ENCODE measurements around the gene THRA. TPM values are rescaled to one million over a fixed set of nuclear protein-coding genes. Genes with fewer than 3 reads are reported as not detected.
A peak's percentile ranks its signal among the peaks of the same experiment; 100 is the strongest.

Gene THRA
- total and polyA plus RNA-seq, 3 donors from 2014 or later, result 41.2 to 51.7 (median 44.9) TPM

DNA sequence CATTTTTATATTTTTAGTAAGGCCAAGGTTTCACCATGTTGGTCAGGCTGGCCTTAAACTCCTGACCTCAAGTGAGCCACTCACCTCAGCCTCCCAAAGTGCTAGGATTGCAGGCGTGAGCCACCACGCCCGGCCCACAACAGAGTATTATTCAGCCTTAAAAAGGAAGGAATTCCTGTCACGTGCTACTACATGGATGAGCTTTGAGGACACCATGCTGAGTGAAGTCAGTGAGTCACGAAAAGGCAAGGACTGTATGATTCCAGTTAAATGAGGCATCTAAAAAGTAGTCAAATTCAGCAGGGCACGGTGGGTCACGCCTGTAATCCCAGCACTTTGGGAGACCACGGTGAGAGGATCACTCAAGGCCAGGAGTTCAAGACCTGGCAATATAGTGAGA is 37.9 kb upstream of the THRA start:
- TF ChIP-seq POLR2A (IDR thresholded peaks at IDR 0.05) (no peak), CTCF (IDR thresholded peaks at IDR 0.05) (no peak)
- Histone ChIP-seq H3K36me3 (ENCODE audit: low read depth, missing control alignments) (no peaks in the 10 kb centered on the region), H3K9me3 (no peaks in the 10 kb centered on the region), H3K27me3 (no peaks in the 10 kb centered on the region), H3K4me1 (peaks cover 24% of the 10 kb centered on the region), H3K27ac (no peak overlapping the region), H3K4me3 (no peak overlapping the region)
- intact Hi-C loops (cut with DNase I; ENCODE audit: low total_unique reads), result no loop called here
- DNase-seq, result no peak
- WGBS, 2 donors, result 88 to 90% methylated on average over 8 of the region's 8 CpGs

- no peaks in the 10 kb centered on the region for H3K9me3 ChIP-seq
- 80 to 92% methylated on average over 2 of the region's 2 CpGs for WGBS, 2 donors
- DNase-seq, result no peak
Measured at GRCh38 chr17:40025559-40025958, 37.2 kb upstream of the THRA start.

GRCh38 chr17:40025991-40026815 is 36.6 kb upstream of the THRA start:
- no peak for DNase-seq
- TF ChIP-seq CTCF (IDR thresholded peaks at IDR 0.05), result no peak
- TF ChIP-seq POLR2A (IDR thresholded peaks at IDR 0.05), result no peak
- Histone ChIP-seq H3K4me1 (peaks cover 23% of the 10 kb centered on the region), H3K4me3 (no peak overlapping the region), H3K27ac (no peak overlapping the region), H3K27me3 (no peaks in the 10 kb centered on the region), H3K36me3 (ENCODE audit: low read depth, missing control alignments) (no peaks in the 10 kb centered on the region), H3K9me3 (no peaks in the 10 kb centered on the region)
- intact Hi-C loops (cut with DNase I; ENCODE audit: low total_unique reads), result no loop called here
- 66 to 69% methylated on average over 22 of the region's 22 CpGs for WGBS, 2 donors

More at GRCh38 chr17:40025559-40025958, 37.2 kb upstream of the THRA start:
- no peak for TF ChIP-seq CTCF (IDR thresholded peaks at IDR 0.05)
- intact Hi-C loops (cut with DNase I; ENCODE audit: low total_unique reads), result no loop called here
- peaks cover 24% of the 10 kb centered on the region for H3K4me1 ChIP-seq
- H3K36me3 ChIP-seq (ENCODE audit: low read depth, missing control alignments), result no peaks in the 10 kb centered on the region
- H3K4me3 ChIP-seq, result no peak overlapping the region
- no peak overlapping the region for H3K27ac ChIP-seq
- no peaks in the 10 kb centered on the region for H3K27me3 ChIP-seq

DNA sequence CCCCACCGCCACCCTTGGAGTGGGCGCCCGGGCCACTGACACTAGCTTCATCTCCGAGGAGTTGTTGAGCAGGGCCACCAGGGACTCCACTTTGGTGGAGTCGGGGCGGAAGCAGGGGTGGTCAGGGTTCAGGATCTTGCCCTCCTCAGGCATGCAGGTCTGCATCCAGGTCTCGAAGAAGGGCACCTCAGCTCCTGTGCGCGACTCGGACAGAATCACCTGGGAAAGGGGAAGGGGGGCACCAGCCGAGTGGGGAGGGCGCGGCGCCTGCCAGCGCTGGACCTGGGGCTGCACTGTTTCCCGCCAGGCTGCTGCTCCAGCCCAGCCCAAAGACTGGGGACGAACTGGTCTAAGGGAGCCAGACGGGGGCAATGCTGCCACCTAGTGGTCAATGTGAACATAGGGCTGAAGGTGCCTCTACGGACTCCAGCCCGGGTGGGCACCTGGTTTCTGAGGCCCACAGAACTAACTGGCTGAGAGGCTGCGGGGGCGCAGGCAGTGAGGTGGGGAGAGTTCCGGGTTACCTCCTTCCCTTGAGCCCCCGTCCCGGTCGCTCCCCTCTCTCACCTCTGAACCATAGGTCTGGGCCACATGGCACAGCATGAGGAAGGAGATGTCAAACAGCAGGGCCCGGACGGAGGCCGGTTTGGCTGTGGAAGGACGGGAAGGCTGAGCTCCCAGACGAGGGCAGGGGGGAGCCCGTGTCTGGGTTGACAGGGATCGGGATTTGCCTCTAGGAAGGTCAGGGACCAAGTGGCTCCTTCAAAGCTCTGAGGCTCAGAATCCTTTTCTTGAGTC is 35.8 kb upstream of the THRA start:
- Histone ChIP-seq H3K27ac (no peak overlapping the region), H3K27me3 (no peaks in the 10 kb centered on the region), H3K36me3 (ENCODE audit: low read depth, missing control alignments) (no peaks in the 10 kb centered on the region), H3K9me3 (no peaks in the 10 kb centered on the region), H3K4me1 (peaks cover 15% of the 10 kb centered on the region), H3K4me3 (no peak overlapping the region)
- WGBS, 2 donors, result 23 to 25% methylated on average over 24 to 31 of the region's 33 CpGs
- peak; percentile 88 for DNase-seq
- peak; percentile 87 to 96 (median 88) for TF ChIP-seq CTCF (IDR thresholded peaks at IDR 0.05)
- TF ChIP-seq POLR2A (IDR thresholded peaks at IDR 0.05), result no peak
- intact Hi-C loops (cut with DNase I; ENCODE audit: low total_unique reads), result no loop called here

Data from testis (tissue), 3 donors.